ENCODE data around the gene DSTYK.
A peak's percentile ranks its signal among the peaks of the same experiment; 100 is the strongest.

Gene DSTYK

DNA sequence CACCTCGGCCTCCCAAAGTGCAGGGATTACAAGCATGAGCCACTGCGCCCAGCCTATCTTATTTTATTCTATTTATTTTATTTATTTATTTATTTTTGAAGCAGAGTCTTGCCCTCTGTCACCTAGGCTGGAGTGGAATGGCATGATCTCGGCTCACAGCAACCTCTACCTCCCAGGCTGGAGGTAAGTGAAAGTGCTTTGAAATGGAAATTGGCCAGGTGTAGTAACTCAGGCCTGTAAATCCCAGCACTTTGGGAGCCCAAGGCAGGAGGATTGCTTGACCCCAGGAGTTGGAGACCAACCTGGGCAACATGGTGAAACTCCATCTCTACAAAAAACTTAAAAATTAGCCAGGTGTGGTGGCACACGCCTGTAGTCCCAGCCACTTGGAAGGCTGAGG is 5.1 kb upstream of the DSTYK start:
- TF ChIP-seq, protein P1, sequence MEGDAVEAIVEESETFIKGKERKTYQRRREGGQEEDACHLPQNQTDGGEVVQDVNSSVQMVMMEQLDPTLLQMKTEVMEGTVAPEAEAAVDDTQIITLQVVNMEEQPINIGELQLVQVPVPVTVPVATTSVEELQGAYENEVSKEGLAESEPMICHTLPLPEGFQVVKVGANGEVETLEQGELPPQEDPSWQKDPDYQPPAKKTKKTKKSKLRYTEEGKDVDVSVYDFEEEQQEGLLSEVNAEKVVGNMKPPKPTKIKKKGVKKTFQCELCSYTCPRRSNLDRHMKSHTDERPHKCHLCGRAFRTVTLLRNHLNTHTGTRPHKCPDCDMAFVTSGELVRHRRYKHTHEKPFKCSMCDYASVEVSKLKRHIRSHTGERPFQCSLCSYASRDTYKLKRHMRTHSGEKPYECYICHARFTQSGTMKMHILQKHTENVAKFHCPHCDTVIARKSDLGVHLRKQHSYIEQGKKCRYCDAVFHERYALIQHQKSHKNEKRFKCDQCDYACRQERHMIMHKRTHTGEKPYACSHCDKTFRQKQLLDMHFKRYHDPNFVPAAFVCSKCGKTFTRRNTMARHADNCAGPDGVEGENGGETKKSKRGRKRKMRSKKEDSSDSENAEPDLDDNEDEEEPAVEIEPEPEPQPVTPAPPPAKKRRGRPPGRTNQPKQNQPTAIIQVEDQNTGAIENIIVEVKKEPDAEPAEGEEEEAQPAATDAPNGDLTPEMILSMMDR (conservative IDR thresholded peaks at IDR 0.05; ENCODE audit: low read length): no peak
- no peak overlapping the region for H3K4me3 ChIP-seq (ENCODE audit: low read length)
- no peak for DNase-seq (ENCODE audit: low read depth)

GRCh38 chr1:205214756-205215155 is 3.3 kb upstream of the DSTYK start:
- DNase-seq (ENCODE audit: low read depth): no peak
- no peak overlapping the region for H3K4me3 ChIP-seq (ENCODE audit: low read length)
- TF ChIP-seq, protein P1 (conservative IDR thresholded peaks at IDR 0.05; ENCODE audit: low read length): no peak

DNA sequence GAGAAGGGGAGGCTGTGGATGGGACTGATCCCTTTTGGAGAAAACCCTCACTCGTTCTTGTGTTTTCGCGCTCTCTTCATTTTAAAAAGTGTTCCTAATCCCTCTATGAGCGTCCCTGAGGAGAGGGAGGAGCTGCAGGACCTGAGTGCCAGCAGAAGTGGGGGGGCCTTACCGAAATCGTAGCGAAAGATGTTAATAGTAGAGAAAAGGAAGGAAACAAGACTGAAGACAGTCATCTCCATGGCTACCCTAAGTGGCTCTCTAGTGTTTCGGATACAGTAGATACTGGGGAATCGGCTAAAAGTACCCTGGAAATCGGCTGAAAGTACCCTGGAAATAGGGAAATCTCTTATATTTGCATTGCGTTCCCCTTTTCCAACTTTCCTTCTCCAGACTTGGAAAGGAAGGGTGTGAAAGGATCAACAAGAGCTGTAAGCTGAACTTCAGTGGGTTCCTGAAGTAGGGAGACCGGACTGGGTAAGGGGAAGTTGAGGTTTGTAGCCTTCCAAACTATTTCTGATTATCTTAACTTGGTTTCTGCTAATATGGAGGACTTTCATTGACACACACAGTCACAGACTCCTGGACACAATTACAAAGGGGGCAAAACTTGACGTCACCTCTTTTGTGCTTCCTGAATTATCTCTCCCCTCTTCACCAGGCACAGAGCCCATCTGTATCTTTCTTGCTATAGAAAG is 486 bp upstream of the DSTYK start:
- peak overlapping the region; percentile 85 for H3K4me3 ChIP-seq (ENCODE audit: low read length)
- TF ChIP-seq, protein P1 (conservative IDR thresholded peaks at IDR 0.05; ENCODE audit: low read length): no peak
- no peak for DNase-seq (ENCODE audit: low read depth)

- H3K4me3 ChIP-seq (ENCODE audit: low read length): peak overlapping the region; percentile 85
- DNase-seq (ENCODE audit: low read depth): peak; percentile 15
- TF ChIP-seq, protein P1 (conservative IDR thresholded peaks at IDR 0.05; ENCODE audit: low read length): no peak
Observed at GRCh38 chr1:205210756-205211168, 740 bp downstream of the DSTYK start.

DNA sequence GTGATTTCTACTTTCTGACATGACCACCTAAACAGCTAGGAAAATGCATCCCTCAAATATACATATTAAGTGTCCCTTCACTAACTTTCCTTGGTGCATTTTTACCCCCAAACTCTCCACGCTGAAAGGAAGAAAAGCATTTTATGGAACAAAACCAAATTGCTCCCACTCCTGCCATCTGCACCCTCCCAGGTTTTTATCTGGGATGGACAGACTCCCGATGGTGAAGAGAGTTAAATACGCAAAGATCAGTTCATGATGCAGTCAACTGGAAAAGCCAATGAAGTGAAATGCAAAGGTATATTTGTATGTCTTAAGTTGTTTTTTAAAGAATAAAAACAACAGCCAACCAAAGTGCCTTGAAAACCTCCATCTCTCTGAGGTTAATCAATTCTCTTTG is 2.7 kb downstream of the DSTYK start:
- H3K4me3 ChIP-seq (ENCODE audit: low read length): no peak overlapping the region
- no peak for DNase-seq (ENCODE audit: low read depth)
- TF ChIP-seq, protein P1 (conservative IDR thresholded peaks at IDR 0.05; ENCODE audit: low read length): no peak

- DNase-seq (ENCODE audit: low read depth): no peak
- TF ChIP-seq, protein P1 (conservative IDR thresholded peaks at IDR 0.05; ENCODE audit: low read length): no peak
- no peak overlapping the region for H3K4me3 ChIP-seq (ENCODE audit: low read length)
Observed at GRCh38 chr1:205205055-205205454, 6.4 kb downstream of the DSTYK start.

DNA sequence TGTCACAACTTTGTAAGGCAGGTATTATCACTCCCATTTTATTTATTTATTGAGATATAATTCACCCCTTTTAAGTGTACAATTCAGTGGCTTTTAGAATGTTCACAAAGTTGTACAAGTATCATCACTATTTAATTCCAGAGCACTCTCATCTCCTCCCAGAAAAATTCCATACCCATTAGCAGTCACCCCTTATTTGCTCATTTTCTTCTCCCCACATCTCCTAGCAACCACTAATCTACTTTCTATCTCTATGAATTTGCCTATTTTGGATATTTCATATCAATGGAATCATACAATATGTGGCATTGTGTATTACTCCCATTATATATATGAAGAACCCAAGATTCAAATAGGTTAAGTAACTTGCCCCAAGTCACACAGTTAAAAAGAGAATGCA is 7.0 kb downstream of the DSTYK start:
- TF ChIP-seq, protein P1 (conservative IDR thresholded peaks at IDR 0.05; ENCODE audit: low read length): no peak
- DNase-seq (ENCODE audit: low read depth): peak; percentile 47

More for the DNA sequence above, 7.0 kb downstream of the DSTYK start:
- no peak overlapping the region for H3K4me3 ChIP-seq (ENCODE audit: low read length)
